HG03280 (cell line): Measurements from ENCODE around the gene DTX3.

Source experiments
- ATAC-seq: cut with Tn5 transposase; IDR thresholded peaks from one replicate; pipeline ENCODE4 v1.9.1; 2021; ENCODE audit warnings: mild to moderate bottlenecking, moderate library complexity; ENCODE audit not compliant: unreplicated experiment

DTX3 gene

GRCh38 chr12:57619434-57620244 lies 15.0 kb downstream of the DTX3 start:
- no peak for ATAC-seq

- no peak for ATAC-seq
Measured at GRCh38 chr12:57620245-57620935, 15.8 kb downstream of the DTX3 start.

DNA sequence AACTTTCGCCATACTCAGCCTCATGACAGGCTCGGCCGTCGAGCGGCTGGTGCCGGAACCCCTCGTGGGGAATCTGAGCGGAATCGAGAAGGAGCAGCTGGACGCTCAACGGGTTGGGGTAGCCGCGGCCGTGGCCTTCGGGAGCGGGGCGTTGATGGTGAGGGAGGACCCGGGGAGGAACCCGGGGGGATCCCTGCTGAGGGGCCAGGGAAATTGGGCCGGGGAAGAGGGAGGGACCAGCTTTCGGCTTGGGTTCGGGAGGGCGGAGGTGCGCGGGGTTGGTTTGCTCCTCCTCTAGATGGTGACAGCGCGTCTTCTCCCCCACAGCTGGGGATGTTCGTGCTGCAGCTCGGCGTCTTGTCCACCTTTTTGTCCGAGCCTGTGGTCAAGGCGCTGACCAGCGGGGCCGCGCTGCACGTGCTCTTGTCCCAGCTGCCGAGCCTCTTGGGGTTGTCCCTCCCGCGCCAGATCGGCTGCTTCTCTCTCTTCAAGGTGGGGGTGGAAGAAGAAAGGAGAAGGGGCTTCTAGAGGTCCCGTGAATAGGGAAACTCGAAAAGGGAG lies 16.4 kb downstream of the DTX3 start:
- no peak for ATAC-seq

DNA sequence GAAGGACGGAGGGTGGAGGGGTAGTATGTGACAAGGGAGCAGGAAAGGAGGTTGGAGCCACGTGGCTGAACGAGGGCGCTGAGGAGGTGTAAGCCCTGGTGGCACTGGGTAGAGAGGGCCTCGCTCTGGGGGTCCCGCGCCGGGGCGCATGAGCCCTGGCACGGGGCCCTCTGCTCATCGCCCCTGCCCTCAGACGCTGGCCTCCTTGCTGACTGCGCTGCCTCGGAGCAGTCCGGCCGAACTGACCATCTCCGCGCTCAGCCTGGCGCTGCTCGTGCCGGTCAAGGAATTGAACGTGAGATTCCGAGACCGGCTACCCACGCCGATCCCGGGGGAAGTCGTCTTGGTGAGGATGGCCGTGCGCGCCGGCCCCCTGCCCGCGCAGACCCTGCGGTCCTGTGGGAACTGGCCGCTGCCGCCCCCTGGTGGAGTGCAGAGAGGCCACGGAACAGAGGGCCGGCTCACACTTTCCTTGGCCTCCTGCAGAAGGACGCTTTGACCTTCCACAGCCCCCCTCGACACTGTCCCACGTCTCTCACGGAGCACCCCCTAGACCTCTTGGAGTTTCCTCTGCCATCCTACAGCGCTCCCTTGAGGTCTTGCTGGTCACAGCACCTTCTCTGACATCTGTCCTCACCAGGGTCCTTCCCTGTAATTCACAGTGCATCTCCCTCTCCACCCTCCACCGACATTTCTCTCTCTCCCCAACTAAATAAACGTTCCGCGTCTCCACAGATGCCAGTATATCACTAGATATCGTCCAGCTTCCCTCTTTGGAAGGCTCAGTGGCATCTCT lies 17.1 kb downstream of the DTX3 start:
- no peak for ATAC-seq

- ATAC-seq = no peak
Measured at GRCh38 chr12:57622293-57623245, 17.9 kb downstream of the DTX3 start.

- ATAC-seq = no peak
Measured at GRCh38 chr12:57623385-57623784, 18.8 kb downstream of the DTX3 start.

- ATAC-seq = no peak
Measured at GRCh38 chr12:57623811-57624390, 19.3 kb downstream of the DTX3 start.

DNA sequence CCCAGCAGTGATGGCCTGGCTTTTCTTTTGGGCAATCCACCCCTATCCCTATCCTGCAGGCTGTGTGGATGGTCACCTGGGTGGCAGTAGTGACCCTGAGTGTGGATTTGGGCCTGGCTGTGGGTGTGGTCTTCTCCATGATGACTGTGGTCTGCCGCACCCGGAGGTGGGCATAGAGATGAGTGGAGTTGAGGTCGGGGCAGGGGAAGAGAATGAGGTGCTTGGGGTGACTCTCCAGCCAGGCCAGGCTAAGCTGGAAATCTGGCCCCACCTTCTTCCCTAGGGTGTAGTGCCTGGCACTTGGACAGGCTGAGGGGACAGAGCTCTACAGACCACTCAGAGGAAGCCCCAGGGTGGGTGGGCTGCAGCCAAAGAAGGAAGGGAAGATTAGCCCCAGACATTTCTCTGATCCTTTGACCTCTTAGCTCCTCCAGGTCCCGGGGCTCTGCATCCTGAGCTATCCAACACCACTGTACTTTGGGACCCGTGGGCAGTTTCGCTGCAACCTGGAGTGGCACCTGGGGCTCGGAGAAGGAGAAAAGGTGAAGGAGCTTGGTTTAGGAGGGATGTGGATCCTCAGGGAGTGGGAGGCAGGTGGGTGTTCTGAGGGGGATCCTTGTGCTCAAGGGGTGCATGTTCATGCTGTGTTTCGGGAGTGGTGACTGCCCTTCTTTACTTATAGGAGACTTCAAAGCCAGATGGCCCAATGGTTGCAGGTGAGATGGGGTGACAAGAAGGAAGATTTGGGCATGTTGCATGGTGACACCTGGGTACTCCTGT lies 20.0 kb downstream of the DTX3 start:
- no peak for ATAC-seq

DNA sequence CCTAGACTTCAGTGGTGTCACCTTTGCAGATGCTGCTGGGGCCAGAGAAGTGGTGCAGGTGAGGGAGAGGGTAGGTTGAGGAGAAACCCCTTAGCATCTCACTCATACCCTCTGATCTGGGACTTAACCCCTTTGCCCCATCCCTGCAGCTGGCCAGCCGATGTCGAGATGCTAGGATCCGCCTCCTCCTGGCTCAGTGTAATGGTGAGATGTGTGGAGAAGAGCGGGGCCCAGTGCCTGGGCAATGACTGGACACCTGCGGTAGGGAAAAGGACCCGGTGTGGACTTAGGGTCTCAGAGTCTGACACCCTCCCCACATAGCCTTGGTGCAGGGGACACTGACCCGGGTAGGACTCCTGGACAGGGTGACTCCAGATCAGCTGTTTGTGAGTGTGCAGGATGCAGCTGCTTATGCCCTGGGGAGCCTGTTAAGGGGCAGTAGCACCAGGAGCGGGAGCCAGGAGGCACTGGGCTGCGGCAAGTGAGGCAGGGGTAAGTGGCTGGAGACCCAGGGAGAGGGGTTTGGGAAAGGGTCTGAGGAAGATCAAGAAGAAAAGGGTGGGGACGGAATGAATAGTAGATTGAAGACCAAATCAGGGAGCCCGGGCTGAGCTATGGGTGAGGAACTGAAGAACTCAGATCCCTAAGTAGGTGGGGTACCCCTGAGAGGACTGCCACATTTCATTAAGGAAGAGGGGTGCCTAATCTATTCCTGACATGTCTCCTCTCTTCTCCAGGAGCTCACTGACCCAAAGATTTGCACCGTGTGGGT lies 20.8 kb downstream of the DTX3 start:
- ATAC-seq = no peak

DNA sequence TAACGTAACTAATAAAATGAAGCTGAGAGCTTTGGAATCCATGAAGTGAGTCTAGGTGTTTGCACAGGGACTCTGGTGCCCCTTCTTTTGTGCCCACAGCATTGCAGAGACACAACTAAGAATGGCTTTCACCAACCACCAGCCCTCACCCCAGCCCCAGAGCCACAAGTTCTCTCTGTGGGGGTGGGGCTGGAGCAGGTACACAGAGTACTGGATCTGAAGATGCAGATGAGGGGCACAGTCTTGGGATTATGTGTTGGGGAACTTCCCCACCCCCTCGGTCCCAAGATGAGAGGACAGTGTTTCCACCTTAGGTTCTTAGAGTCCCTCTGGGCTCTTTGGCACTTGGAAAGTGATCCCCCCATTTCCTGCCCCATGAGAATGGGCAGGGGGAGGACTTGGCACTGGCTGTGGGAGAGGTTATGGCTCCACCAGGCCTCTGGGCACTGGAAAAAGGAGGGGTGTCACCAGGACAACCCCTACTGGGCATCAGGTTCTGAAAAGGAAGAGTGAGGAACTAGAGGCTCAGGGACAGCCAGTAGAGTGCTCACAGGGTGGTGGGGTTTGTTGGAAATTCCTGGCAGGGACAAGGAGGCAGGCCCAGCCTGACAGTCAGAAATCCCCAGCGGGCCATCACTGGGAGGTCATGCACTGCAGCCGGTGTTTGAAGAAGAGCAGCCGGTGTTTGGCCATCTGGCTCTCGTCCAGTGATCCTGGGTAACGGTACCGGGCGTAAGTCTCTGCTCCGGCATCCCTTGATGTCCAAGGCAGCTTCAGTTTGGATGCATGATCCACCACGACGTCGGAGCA lies 21.7 kb downstream of the DTX3 start:
- ATAC-seq = no peak

- no peak for ATAC-seq
Measured at GRCh38 chr12:57626921-57627445, 22.4 kb downstream of the DTX3 start.

DNA sequence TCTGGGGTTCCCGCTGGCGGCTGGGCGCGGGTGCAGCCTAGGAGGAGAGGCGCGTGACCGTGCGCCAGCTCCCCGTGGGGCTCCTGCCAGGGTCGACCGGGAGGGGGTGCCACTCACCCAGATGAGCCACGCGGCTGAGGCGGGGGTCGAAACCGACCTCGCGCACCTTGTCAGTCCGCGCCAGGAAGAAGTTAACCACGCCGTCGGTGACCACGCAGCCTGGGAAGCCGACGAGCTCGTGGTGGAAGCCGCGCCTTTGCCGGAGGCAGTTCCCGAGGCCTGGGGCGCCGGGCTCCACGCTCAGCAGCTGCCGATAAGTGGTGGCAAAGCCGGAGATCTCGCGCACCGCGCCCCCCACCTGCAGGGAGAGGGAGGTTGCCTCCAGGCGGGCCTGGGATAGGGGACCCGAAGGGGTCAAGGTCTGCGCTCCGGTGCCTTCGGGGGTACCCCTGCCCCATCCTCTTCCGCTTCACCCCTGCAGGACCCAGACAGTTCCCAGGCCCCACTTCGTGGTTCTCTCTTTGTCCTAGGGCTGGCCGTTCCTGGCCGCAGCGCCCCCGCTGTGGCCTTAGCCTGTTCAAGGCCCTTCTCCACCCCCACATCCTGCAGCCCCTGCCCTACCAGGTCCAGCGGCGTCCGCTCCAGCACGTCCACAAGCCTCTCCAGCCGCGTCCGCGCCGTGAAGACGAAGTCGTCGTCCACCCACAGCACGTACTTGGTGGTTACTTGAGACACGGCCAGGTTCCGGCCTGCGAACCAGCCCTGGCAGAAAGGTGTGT lies 23.1 kb downstream of the DTX3 start:
- no peak for ATAC-seq

- no peak for ATAC-seq
Measured at GRCh38 chr12:57628280-57629191, 23.9 kb downstream of the DTX3 start.

- no peak for ATAC-seq
Measured at GRCh38 chr12:57629897-57630471, 25.4 kb downstream of the DTX3 start.

GRCh38 chr12:57630891-57631433 lies 26.3 kb downstream of the DTX3 start:
- ATAC-seq = no peak
